T follicular helper cell (primary cell): ENCODE data around the gene KCNG1.
"Not testable (repeated sequence)": the region's sequence is repeated elsewhere in the genome, so short reads cannot be mapped to it uniquely, and the experiment has no call there.

ENCODE experiments used
- DNase-seq: peaks from one replicate; pipeline ENCODE4 v3.0.0-alpha.2; 2020; ENCODE audit warnings: low read depth
- total RNA-seq, 2 experiments: gene quantifications; one replicate each; lab custom pipeline; 2026; lab: John Stamatoyannopoulos, UW

Gene KCNG1
- 0 to 1.0 reads per million in 2 experiments for total RNA-seq

- no peak for DNase-seq
These were observed at the start of gene KCNG1 for GRCh38 chr20:51022803-51023616. Gene KCNG1 (minus strand): TSS chr20:51023107. CDS start chr20:51010338, 12,769 bp downstream.

GRCh38 chr20:51070621-51071020 lies 47.7 kb upstream of the KCNG1 start:
- DNase-seq = no peak

DNA sequence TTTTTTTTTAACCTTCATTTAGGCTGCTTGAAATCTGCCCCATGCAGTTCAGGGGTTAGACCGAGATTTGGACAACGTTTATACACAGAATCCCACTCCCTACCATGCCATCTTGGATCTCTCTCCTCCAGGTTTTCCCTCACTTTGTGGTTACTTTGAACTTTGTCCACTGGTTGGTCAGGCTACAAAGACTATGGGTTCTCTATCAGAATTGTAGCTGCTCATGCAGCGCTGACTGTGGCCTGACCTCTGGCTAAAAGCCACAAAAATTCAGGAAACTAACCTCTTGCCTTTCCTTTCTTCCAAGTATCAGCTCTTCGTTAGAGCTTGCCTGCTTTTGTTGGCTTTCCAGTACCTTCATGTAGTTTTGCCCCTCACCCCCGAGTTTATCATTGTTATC lies 44.9 kb upstream of the KCNG1 start:
- DNase-seq = no peak

- no peak for DNase-seq
These were observed 42.7 kb upstream of the KCNG1 start for GRCh38 chr20:51065615-51066014.

- no peak for DNase-seq
These were observed 41.2 kb upstream of the KCNG1 start for GRCh38 chr20:51064137-51064536.

- no peak for DNase-seq
These were observed 39.2 kb upstream of the KCNG1 start for GRCh38 chr20:51062065-51062464.

DNA sequence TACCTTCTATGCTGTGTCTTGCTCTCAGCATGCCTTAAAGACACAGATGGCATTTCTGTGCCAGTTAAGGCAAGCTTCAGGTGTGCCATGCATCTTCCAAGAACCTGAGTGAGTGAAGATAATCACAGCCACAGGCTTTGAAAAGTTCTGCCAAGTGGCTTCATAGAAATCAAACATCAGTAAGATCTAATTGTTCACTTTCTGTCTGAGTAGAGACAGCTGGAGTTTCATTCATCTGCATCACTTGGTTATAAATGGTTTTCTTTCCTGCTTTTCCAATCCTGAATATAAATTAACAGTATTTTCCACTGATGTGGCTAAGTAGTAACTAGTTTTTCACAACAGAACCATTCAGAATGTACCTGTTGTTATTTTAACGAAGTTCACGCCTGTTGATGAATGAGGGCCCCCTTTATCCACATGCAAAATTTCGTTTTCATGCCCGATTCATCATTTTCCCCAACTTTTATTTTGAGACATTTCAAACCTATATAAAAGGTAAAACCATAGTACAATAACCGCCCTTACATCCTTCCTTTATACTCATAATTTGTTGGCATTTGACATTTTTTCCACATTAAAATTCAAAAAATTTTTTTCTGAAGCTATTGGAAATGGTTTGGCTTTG lies 38.6 kb upstream of the KCNG1 start:
- DNase-seq = no peak

DNA sequence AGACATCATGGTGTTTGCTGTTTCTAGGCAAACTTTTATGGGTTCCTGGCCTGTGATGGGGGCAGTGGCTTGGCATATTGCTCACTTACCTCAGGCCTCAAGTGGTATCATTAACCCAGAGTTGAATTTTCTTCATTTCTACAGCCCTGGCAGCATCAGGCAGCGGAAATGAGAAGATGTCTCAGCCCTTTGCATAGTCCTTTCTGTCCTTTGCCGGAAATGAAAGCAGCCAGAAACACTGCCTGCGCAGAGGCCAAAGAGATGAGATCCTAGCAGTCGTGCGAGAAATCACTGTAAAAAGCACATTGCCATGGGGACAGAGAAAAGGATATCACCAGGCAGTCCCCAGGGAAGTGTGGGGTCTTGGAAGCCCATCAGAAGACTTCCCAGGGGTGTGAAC lies 37.4 kb upstream of the KCNG1 start:
- DNase-seq = no peak

DNA sequence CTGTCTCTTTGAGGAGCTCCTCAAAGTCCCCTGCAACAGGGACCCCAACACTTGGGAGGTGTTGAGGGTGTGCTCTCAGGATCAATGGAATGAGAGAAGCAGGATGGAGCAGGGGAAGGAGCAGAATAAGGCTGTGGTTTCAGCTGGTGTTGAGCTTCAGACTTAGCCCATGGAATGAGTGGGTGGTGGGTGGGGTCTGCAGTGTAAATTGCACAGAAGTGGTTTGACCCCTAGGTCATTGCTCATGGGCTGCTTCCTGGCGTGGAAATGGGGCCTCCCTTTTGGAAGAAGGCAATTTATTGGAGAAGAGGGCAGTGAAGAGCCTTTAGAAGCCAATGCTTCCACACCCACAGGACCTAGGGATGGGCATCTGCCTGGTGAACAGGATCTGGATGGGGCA lies 37.0 kb upstream of the KCNG1 start:
- no peak for DNase-seq

DNA sequence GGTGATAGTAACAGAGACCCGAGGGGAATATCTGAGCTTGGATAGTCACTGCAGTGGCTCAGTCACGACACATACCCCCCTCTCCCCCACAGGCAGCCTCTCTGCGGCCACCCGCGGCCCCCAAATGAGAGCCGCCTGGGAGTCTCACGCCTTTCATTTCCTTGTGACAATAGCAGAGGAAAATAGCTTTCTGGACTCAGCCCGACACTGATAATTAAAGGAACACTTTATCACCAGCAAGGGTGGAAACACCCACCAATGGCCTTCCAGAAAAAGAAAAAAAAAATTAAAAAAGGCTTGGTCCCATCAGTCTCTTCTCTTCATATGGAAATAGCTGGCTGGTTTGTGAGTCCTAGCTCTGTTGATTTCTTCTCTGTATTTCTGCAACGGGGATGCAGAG lies 35.1 kb upstream of the KCNG1 start:
- no peak for DNase-seq

- DNase-seq = no peak
These were observed 31.3 kb upstream of the KCNG1 start for GRCh38 chr20:51054233-51054632.

- no peak for DNase-seq
These were observed 27.7 kb upstream of the KCNG1 start for GRCh38 chr20:51050531-51051075.

DNA sequence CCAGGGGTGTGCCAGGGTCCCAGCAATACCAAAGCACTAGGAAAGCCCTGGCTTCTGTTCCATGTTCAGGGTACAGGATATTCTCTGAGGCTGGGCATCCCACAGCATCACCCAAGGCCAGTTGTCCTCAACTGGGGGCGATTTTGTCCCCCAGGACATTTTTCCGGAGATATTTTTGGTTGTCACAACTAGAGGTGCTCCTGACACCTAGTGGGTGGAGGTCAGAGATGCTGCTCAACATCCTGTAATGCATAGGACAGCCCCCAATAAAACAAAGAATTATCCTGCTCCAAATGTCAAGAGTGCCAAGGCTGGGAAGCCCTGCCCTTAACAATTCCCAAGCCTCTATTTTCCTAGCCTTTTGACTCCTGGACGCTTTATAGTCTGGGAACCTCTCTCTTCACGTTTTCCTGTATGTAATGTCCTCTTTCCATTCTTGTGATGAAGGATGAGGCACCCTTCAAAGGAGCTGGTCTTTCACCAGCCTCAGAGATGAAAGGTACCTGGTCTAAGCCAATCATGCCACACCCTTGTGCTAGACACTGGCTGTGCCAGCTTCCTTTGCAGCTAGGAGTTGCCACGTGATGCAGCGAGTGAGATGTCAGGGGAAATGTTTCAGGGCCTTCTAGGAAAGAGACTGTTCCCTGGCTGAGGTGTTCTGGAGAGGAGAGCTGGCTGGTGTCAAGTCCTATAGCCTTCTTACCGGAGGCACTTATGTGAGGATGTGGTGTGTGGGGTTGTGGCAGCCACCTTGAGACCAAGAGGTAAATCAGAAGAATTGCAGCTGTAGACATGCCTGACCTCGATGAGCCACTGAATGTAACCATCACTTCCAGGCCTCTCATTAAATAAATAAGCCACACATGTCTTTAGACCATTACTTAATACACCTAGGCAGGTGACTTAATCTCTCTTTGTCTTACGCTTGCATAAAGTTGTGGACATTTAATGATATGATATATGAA lies 23.4 kb upstream of the KCNG1 start:
- DNase-seq = no peak

- DNase-seq = not testable (repeated sequence)
These were observed 22.6 kb upstream of the KCNG1 start for GRCh38 chr20:51045492-51045891.

DNA sequence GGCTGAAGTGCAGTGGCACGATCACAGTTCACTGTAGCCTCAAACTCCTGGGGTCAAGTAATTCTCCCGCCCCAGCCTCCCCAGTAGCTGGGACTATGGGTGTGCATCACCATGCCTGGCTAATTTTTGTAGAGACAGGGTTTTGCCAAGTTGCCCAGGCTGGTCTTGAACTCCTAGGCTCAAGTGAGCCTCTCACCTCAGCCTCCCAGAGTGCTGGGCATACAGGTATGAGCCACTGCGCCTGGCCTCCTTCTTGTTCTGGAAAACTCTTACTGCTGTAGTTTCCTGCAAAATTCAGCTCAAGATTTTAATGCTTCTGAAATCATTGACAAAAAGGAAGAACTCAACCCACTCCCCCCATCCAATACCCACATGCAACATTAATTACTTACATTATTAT lies 21.9 kb upstream of the KCNG1 start:
- DNase-seq = no peak

DNA sequence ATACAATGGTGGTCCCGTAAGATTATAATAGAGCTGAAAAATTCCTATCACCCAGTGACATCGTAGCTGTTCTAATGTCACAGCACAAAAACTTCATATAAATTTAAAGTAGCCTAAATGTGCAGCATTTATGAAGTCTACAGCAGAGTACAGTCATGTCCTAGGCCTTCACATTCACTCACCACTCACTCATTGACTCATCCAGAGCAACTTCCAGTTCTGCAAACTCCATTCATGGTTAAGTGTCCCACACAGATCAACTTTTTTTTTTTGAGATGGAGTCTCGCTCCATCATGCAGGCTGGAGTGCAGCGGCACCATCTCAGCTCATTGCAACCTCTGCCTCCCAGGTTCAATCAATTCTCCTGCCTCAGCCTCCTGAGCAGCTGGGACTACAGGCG lies 20.9 kb upstream of the KCNG1 start:
- DNase-seq = no peak

DNA sequence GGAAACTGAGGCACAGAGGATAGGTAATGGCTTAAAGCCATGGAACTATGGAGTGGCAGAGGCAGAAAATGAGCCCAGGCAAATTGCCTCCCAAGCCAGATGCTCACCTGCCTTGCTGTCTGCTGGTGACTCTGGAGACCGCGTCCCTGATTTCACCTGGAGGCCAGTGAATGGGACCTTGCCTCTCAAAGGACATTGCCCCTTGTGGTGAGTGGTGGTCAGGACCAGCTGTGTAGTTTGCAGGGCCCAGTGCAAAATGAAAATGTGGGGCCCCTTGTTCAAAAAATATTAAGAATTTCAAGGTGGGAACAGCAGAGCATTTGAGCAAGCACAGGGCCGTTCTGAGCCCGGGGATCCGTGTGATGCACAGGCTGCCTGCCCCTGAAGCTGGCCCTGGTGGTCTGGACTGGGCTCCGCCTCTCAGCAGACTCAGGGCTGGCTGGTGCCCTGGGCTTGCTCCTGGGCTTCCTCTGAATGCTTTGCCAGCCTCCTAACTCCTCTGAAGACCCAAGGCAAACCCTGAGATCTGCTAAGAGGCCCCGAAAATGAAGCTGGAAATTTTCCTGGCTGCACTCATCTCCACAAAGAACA lies 19.8 kb upstream of the KCNG1 start:
- no peak for DNase-seq

GRCh38 chr20:51042064-51042463 lies 19.2 kb upstream of the KCNG1 start:
- DNase-seq = no peak

DNA sequence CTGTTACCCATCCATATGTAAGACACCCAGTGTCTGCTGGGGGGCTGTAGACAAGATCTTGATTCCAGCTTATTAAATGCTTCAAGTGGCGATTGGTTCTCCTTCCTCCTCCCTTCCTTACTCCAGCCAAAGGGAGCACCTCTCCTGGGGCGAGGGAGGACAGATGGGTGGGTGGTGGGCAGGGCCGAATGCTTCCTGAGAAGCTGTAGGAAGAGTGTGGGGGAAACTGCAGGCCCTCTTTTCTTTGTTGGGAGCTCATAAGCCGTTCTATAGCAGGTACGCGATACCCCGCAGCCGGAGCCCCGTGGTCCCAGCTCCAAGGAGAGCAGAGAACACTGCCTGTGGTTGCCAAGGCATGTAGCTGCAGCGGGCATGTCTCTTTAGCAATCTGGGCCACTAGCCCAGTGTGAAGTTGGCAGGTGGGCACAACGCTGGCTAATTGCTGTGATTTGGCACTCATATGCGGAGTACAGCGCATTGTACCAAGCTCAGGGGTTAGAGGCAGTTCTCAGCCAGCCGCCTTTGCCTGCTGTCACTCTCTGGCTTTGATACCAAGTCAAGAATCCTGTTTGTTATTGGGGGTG lies 14.7 kb upstream of the KCNG1 start:
- DNase-seq = no peak

- no peak for DNase-seq
These were observed 14.1 kb upstream of the KCNG1 start for GRCh38 chr20:51036827-51037531.

- no peak for DNase-seq
These were observed 13.3 kb upstream of the KCNG1 start for GRCh38 chr20:51036226-51036625.
